ENCODE measurements around the gene DDAH2. TPM values are rescaled to one million over a fixed set of nuclear protein-coding genes. Genes with fewer than 3 reads are reported as not detected.

Gene DDAH2
- total and polyA plus RNA-seq, 8 donors: 70.2 to 199 (median 161) TPM

DNA sequence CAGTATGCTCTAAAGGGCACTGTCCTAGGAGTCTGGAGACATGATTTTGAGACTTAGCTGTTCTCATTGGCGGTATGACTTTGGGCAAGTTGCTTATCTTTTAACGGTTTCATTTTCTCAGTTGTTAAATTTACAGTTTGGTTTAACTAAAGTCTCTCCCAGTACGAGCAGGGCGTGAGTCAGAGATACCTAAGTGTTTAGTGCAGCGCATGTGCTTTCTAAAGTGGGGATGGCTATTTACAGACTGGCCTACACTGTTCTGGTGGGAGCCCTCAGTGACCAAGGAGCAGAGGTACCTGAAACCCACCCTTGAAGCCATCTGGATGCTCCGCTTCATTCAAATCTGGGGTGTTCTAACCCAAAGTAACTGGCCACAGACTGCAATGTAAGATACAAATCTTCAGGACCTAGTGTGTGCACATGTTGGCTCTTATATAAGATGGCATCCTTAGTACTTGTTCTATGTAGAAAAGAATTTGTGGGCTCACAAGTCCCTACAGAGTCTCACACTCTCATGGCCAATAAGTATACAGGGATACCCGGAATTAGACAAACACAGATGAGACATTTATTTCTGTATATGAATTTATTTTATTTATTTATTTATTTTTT, 21.4 kb upstream of the DDAH2 start:
- no peak overlapping the region for H3K4me3 ChIP-seq
- intact Hi-C loops (cut with DNase I): no loop called here
- DNase-seq: no peak

DNA sequence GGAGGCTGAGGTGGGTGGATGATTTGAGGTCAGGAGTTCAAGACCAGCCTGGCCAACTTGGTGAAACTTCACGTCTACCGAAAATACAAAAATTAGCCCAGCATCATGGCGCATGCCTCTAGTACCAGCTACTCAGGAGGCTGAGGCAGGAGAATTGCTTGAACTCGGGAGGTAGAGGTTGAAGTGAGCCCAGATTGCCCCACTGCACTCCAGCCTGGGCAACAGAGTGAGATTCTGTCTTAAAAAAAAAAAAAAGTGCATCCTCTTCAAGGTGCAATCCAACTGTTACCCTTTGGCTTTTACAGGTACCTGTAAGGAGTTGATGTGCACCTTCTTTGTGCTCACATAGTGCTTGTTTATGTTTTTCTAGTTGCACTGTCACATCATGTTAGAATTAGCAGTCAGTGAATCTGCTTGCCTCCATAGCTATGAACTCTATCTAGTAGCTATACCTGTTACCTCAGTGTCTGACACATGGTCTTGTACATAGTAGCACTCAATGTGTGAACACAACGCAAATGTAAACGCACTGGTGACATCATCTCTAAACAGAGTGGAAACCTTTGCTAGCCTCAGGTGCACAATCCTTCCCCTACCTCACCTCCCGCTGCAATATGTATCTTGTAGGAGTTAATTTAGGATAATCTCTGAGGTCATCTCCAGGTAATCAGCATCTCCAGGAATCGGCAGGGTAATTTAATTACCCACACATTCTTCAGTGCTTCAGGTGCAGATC, 20.4 kb upstream of the DDAH2 start:
- H3K27me3 ChIP-seq: no peaks in the 10 kb centered on the region
- no peak for ATAC-seq
- intact Hi-C loops (cut with DNase I): no loop called here

More for the DNA sequence above, 21.4 kb upstream of the DDAH2 start:
- ATAC-seq: no peak
- H3K9me3 ChIP-seq: no peaks in the 10 kb centered on the region
- H3K4me1 ChIP-seq: no peaks in the 10 kb centered on the region
- no peaks in the 10 kb centered on the region for H3K27me3 ChIP-seq
- no peak overlapping the region for H3K27ac ChIP-seq
- no peak for TF ChIP-seq CTCF (IDR thresholded peaks at IDR 0.05)
- no peaks in the 10 kb centered on the region for H3K36me3 ChIP-seq

GRCh38 chr6:31744422-31744821, 15.3 kb upstream of the DDAH2 start:
- ATAC-seq (no peak), DNase-seq (no peak)
- Histone ChIP-seq H3K27me3 (no peaks in the 10 kb centered on the region), H3K9me3 (no peaks in the 10 kb centered on the region), H3K36me3 (no peaks in the 10 kb centered on the region), H3K27ac (no peak overlapping the region), H3K4me3 (no peak overlapping the region), H3K4me1 (peaks cover 5 to 10% of the 10 kb centered on the region in 2 donors)
- intact Hi-C loops (cut with DNase I): no loop called here
- no peak for TF ChIP-seq CTCF (IDR thresholded peaks at IDR 0.05)

More for the DNA sequence above, 20.4 kb upstream of the DDAH2 start:
- Histone ChIP-seq H3K9me3 (no peaks in the 10 kb centered on the region), H3K4me3 (no peak overlapping the region), H3K27ac (no peak overlapping the region), H3K36me3 (no peaks in the 10 kb centered on the region), H3K4me1 (no peaks in the 10 kb centered on the region)
- no peak for DNase-seq
- no peak for TF ChIP-seq CTCF (IDR thresholded peaks at IDR 0.05)

DNA sequence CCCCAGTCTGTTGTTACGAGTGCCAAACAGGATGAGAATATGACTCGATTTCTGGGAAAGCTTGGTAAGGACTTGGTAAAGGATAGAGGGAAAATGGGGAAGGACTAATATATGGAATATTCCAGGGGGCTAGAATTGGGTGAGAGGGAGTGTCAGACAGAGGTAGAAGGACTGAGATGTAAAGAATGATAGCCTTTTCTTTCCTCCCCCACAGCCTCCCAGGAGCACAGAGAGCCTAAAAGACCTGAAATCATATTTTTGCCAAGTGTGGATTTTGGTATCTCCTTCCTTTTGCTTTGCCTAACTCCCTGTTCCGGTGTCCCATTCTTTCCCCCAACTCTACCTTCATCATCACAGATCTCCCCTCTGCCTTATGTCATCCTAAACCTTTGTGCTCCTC, 13.8 kb upstream of the DDAH2 start:
- TF ChIP-seq CTCF (IDR thresholded peaks at IDR 0.05): no peak
- H3K27me3 ChIP-seq: no peaks in the 10 kb centered on the region
- H3K9me3 ChIP-seq: no peaks in the 10 kb centered on the region
- peaks cover 16 to 24% of the 10 kb centered on the region in 2 donors for H3K4me1 ChIP-seq
- intact Hi-C loops (cut with DNase I): no loop called here
- H3K4me3 ChIP-seq: no peak overlapping the region
- no peaks in the 10 kb centered on the region for H3K36me3 ChIP-seq
- ATAC-seq (no peak), DNase-seq (no peak)
- H3K27ac ChIP-seq: no peak overlapping the region

GRCh38 chr6:31741815-31742214, 12.7 kb upstream of the DDAH2 start:
- no peak for DNase-seq
- ATAC-seq: no peak
- H3K27ac ChIP-seq: no peak overlapping the region
- TF ChIP-seq CTCF (IDR thresholded peaks at IDR 0.05): no peak
- no peaks in the 10 kb centered on the region for H3K36me3 ChIP-seq
- H3K4me3 ChIP-seq: no peak overlapping the region
- H3K9me3 ChIP-seq: no peaks in the 10 kb centered on the region
- H3K4me1 ChIP-seq: peaks cover 24 to 35% of the 10 kb centered on the region in 2 donors
- intact Hi-C loops (cut with DNase I): no loop called here
- no peaks in the 10 kb centered on the region for H3K27me3 ChIP-seq

Data from left lung (tissue), 10 donors.